K562 (cell line): Measurements from ENCODE around the gene PIWIL1.

Experiments used
- TF ChIP-seq, protein P1 (sequence below), 3 experiments: IDR thresholded peaks in 2 of 3; conservative IDR thresholded peaks in 1 of 3; 2 replicates each; pipeline ENCODE4 v1.5.1; 2011 to 2012; ENCODE audit warnings: low read length in 3 of 3, mild to moderate bottlenecking in 3 of 3, control low read depth in 2 of 3, improper control_type of control experiment in 1 of 3, inconsistent platforms in 1 of 3, low read depth in 1 of 3, mixed read lengths in 1 of 3, moderate library complexity in 1 of 3; ENCODE audit not compliant: insufficient read depth in 2 of 3
- TF ChIP-seq, protein P2 (sequence below): fragments of 450-650 bp; IDR thresholded peaks from 2 replicates; pipeline ENCODE4 v1.6.1; 2014; ENCODE audit warnings: low read depth, mild to moderate bottlenecking, moderate library complexity, borderline replicate concordance

DNA sequence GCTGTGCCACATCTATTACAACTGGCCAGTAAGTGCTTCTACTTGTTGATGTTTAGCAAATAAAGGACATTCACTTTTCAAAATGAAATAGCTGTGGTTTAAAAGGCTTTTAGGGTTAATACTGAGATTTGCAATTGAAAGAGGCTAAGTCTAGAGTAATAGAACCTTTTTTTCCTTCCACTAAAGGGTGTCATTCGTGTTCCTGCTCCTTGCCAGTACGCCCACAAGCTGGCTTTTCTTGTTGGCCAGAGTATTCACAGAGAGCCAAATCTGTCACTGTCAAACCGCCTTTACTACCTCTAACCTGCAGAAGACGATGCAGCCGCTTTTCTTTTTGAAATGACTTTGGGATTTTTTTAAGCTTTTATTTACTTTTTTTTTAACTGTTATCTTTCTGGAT, 33.6 kb downstream of the PIWIL1 start:
- TF ChIP-seq, protein P1, sequence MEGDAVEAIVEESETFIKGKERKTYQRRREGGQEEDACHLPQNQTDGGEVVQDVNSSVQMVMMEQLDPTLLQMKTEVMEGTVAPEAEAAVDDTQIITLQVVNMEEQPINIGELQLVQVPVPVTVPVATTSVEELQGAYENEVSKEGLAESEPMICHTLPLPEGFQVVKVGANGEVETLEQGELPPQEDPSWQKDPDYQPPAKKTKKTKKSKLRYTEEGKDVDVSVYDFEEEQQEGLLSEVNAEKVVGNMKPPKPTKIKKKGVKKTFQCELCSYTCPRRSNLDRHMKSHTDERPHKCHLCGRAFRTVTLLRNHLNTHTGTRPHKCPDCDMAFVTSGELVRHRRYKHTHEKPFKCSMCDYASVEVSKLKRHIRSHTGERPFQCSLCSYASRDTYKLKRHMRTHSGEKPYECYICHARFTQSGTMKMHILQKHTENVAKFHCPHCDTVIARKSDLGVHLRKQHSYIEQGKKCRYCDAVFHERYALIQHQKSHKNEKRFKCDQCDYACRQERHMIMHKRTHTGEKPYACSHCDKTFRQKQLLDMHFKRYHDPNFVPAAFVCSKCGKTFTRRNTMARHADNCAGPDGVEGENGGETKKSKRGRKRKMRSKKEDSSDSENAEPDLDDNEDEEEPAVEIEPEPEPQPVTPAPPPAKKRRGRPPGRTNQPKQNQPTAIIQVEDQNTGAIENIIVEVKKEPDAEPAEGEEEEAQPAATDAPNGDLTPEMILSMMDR (IDR thresholded peaks at IDR 0.05 in 2 of 3, conservative IDR thresholded peaks at IDR 0.05 in 1 of 3; ENCODE audit: insufficient read depth in 2 of 3, low read depth in 1 of 3, low read length in 3 of 3): no peak
- TF ChIP-seq, protein P2, sequence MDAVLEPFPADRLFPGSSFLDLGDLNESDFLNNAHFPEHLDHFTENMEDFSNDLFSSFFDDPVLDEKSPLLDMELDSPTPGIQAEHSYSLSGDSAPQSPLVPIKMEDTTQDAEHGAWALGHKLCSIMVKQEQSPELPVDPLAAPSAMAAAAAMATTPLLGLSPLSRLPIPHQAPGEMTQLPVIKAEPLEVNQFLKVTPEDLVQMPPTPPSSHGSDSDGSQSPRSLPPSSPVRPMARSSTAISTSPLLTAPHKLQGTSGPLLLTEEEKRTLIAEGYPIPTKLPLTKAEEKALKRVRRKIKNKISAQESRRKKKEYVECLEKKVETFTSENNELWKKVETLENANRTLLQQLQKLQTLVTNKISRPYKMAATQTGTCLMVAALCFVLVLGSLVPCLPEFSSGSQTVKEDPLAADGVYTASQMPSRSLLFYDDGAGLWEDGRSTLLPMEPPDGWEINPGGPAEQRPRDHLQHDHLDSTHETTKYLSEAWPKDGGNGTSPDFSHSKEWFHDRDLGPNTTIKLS: no peak
